SW 1271 (cell line): ENCODE measurements around the gene CORO1C.
A peak's percentile ranks its signal among the peaks of the same experiment; 100 is the strongest.
"Not testable (repeated sequence)": the region's sequence is repeated elsewhere in the genome, so short reads cannot be mapped to it uniquely, and the experiment has no call there.

Experiments
- DNase-seq, 2 experiments: peaks; one replicate each; lab custom pipeline; 2025; lab: John Stamatoyannopoulos, UW

Gene CORO1C

GRCh38 chr12:108672054-108672453 lies 59.3 kb downstream of the CORO1C start:
- DNase-seq, result no peak

- no peak for DNase-seq
Measured at GRCh38 chr12:108671110-108671509, 60.2 kb downstream of the CORO1C start.

GRCh38 chr12:108670066-108670631 lies 61.2 kb downstream of the CORO1C start:
- no peak for DNase-seq

- no peak for DNase-seq
Measured at GRCh38 chr12:108668542-108668941, 62.8 kb downstream of the CORO1C start.

GRCh38 chr12:108668063-108668462 lies 63.3 kb downstream of the CORO1C start:
- no peak for DNase-seq

GRCh38 chr12:108667349-108667748 lies 64.0 kb downstream of the CORO1C start:
- DNase-seq, result no peak

GRCh38 chr12:108666401-108666881 lies 64.9 kb downstream of the CORO1C start:
- DNase-seq, result no peak

- DNase-seq, result no peak
Measured at GRCh38 chr12:108665608-108666202, 65.6 kb downstream of the CORO1C start.

- DNase-seq, result peak; percentile 83 to 92
Measured at GRCh38 chr12:108664338-108665258, 66.7 kb downstream of the CORO1C start.

- DNase-seq, result no peak
Measured at GRCh38 chr12:108663324-108664015, 67.8 kb downstream of the CORO1C start.

GRCh38 chr12:108658115-108658514 lies 73.2 kb downstream of the CORO1C start:
- not testable (repeated sequence) for DNase-seq

GRCh38 chr12:108657130-108657745 lies 74.1 kb downstream of the CORO1C start:
- DNase-seq, result no peak

- DNase-seq, result not testable (repeated sequence)
Measured at GRCh38 chr12:108656247-108656646, 75.1 kb downstream of the CORO1C start.

GRCh38 chr12:108655812-108656175 lies 75.5 kb downstream of the CORO1C start:
- not testable (repeated sequence) for DNase-seq

- DNase-seq, result not testable (repeated sequence)
Measured at GRCh38 chr12:108654622-108655021, 76.7 kb downstream of the CORO1C start.

GRCh38 chr12:108653922-108654321 lies 77.4 kb downstream of the CORO1C start:
- no peak for DNase-seq

GRCh38 chr12:108653082-108653516 lies 78.2 kb downstream of the CORO1C start:
- DNase-seq, result no peak

GRCh38 chr12:108650083-108650482 lies 81.2 kb downstream of the CORO1C start:
- no peak for DNase-seq

- peak in 1 of 2 experiments; percentile 64 for DNase-seq
Measured at GRCh38 chr12:108649669-108650068, 81.6 kb downstream of the CORO1C start.

- DNase-seq, result no peak
Measured at GRCh38 chr12:108649126-108649525, 82.2 kb downstream of the CORO1C start.

GRCh38 chr12:108648371-108648770 lies 82.9 kb downstream of the CORO1C start:
- DNase-seq, result no peak
